ENCODE results near the gene BCL7B.

BCL7B gene

DNA sequence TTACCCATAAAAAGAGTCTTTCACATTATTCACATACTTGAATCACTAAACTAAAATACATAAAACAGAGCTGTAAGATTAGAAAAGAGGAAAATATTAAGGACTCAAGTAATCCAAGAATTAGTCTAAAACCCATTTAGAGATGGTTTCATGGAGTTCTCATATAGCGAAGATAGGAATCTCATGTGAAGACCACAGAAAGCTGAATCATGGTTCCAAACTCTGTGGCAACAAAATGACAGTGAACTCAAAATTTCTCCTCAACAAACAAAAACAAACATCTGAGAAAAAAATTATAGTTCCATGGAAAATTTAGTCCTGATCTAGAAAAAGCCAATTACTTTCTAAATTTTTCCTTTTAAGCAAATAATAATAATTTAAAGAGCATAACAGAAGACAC is 70.0 kb downstream of the BCL7B start:
- Histone ChIP-seq H3K4me3 (ENCODE audit: low read length) (no peak overlapping the region), H2AFZ (ENCODE audit: low read depth, low read length) (no peak overlapping the region)

More for the DNA sequence above, 70.0 kb downstream of the BCL7B start:
- Histone ChIP-seq H3K36me3 (ENCODE audit: insufficient read depth, low read length) (peaks cover 85% of the 10 kb centered on the region), H3K4me1 (ENCODE audit: insufficient read depth, low read length) (no peaks in the 10 kb centered on the region), H3K27me3 (ENCODE audit: insufficient read depth, low read length) (no peaks in the 10 kb centered on the region), H3K9me3 (ENCODE audit: low read length) (no peaks in the 10 kb centered on the region)
